ENCODE results near the gene BCL7B. TPM values are rescaled to one million over a fixed set of nuclear protein-coding genes. Genes with fewer than 3 reads are reported as not detected.
"Not testable (repeated sequence)": the region's sequence is repeated elsewhere in the genome, so short reads cannot be mapped to it uniquely, and the experiment has no call there.

BCL7B gene
- polyA plus RNA-seq, 4 donors, result 30.9 to 45.2 (median 37.6) TPM

DNA sequence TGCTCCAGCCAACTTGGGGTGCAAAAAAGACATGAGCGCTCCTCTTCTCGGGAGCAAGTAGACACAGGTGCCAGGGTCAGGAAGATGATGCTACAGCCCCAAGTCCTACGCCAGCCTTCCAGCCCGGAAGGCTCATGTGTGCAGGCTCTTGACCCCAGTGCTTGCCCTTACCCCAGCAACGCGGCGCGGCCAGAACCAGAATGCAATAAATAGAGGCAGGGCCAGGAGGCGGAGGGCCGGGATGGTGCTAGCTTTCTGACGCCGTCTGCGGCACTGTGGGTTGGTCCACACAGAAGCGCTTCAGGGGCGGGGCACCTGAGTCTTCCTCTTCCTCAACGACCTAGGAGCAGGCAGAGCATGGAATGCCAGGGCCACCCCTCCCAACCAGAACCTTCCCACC lies 20.4 kb downstream of the BCL7B start:
- no peak for DNase-seq (ENCODE audit: low read depth in 4 of 4, low spot score in 3 of 4)

DNA sequence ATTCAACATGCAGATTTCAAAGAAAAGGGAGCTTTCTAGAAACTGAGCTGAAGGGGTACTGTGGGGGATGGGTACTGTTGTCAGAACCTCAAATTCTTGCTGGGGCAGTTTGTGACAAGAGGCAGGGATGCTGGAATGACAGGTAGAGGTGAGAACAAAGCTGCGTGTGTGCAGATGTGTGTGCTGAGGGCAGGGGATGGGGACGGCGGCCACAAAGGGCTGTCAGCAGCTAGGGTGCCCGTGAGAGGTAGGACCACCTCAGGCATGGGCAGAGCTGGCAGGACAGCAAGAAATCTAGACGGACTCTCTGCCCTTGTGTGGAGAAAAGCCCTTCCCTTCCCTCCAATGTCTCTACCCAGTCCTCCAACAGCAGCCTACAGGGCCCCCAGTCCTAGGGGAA lies 21.0 kb downstream of the BCL7B start:
- no peak for DNase-seq (ENCODE audit: low read depth in 4 of 4, low spot score in 3 of 4)

GRCh38 chr7:73535918-73536317 lies 21.6 kb downstream of the BCL7B start:
- DNase-seq (ENCODE audit: low read depth in 4 of 4, low spot score in 3 of 4), result not testable (repeated sequence)

GRCh38 chr7:73533742-73534141 lies 23.7 kb downstream of the BCL7B start:
- DNase-seq (ENCODE audit: low read depth in 4 of 4, low spot score in 3 of 4), result no peak

GRCh38 chr7:73532224-73532623 lies 25.3 kb downstream of the BCL7B start:
- no peak for DNase-seq (ENCODE audit: low read depth in 4 of 4, low spot score in 3 of 4)

DNA sequence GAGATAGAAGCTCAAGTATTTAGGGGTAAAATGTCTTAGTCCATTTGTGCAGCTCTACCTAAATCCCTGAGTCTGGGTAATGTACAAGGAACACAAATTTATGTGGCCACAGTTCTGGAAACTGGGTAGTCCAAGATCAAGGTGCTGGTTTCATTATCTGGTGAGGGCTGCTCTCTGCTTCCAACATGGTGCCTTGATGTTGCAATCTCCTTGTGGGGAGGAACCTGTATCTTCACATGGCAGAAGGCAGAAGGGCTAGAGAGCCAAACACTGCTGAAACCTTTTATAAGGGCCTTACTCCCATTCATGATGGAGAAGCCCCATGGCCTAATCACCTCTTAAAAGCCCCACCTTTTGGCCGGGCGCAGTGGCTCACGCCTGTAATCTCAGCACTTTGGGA lies 26.7 kb downstream of the BCL7B start:
- DNase-seq (ENCODE audit: low read depth in 4 of 4, low spot score in 3 of 4), result no peak

GRCh38 chr7:73526896-73527821 lies 30.3 kb downstream of the BCL7B start:
- no peak for DNase-seq (ENCODE audit: low read depth in 4 of 4, low spot score in 3 of 4)

- not testable (repeated sequence) for DNase-seq (ENCODE audit: low read depth in 4 of 4, low spot score in 3 of 4)
These were observed 31.4 kb downstream of the BCL7B start for GRCh38 chr7:73526158-73526494.

- peak; percentile 94 to 95 (median 94) for DNase-seq (ENCODE audit: low read depth in 4 of 4, low spot score in 3 of 4)
These were observed 35.2 kb downstream of the BCL7B start, which contains the start of gene BAZ1B for GRCh38 chr7:73522105-73522872. Gene BAZ1B, minus strand, starts transcription at chr7:73522293. Its CDS starts 360 bp downstream, at chr7:73521933.

GRCh38 chr7:73521636-73522104 lies 35.8 kb downstream of the BCL7B start:
- peak in 2 of 4 donors; percentile 1 to 10 for DNase-seq (ENCODE audit: low read depth in 4 of 4, low spot score in 3 of 4)

- DNase-seq (ENCODE audit: low read depth in 4 of 4, low spot score in 3 of 4), result peak in 1 of 4 donors; percentile 18
These were observed 36.5 kb downstream of the BCL7B start for GRCh38 chr7:73520673-73521635.

DNA sequence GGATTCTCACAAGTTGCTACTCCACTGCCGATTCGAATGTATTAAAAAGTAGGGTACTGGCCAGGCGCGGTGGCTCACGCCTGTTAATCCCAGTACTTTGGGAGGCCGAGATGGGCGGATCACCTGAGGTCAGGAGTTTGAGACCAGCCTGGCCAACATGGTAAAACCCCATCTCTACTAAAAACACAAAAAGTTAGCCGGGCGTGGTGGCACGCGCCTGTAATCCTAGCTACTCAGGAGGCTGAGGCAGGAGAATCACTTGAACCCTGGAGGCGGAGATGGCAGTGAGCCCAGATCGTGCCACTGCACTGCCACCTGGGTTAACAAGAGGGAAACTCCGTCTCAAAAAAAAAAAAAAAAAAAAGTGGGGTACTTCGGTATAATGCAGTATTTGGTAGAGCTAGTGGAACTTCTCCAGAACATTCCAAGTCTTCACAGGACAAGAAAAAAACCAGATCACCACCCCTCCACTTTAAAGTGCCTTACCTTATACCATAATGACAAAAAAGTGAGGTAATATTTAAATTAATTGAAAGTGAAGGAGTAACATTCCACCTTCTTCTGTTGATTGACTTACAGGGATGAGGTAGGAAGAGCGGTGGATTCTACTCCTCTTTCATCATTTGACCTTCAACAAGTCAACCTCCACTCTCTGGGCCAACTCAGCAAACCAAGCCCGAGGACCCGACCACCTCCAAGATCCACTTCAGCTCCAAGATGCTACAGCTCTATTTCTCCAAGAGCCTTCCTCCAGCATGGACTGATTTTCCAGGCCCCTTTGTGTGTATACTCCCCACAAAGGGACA lies 37.4 kb downstream of the BCL7B start:
- DNase-seq (ENCODE audit: low read depth in 4 of 4, low spot score in 3 of 4), result no peak

DNA sequence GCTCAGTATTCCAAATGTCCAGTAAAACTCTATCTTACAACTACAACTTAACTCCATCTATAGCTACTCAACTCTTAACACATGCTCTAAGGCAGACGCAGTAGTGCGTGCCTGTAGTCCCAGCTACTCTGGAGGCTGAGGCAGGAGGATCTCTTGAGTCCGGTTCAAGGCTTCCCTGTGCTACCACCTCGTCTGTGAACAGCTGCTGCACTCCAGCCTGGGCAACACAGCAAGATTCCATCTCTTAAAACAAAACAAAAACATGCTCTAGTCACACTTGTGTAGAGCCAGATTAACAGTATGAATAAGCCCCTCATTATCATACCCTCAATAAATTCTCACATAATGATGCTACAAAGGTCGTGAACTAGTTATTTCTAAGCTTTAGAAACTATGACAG lies 39.0 kb downstream of the BCL7B start:
- DNase-seq (ENCODE audit: low read depth in 4 of 4, low spot score in 3 of 4), result no peak

DNA sequence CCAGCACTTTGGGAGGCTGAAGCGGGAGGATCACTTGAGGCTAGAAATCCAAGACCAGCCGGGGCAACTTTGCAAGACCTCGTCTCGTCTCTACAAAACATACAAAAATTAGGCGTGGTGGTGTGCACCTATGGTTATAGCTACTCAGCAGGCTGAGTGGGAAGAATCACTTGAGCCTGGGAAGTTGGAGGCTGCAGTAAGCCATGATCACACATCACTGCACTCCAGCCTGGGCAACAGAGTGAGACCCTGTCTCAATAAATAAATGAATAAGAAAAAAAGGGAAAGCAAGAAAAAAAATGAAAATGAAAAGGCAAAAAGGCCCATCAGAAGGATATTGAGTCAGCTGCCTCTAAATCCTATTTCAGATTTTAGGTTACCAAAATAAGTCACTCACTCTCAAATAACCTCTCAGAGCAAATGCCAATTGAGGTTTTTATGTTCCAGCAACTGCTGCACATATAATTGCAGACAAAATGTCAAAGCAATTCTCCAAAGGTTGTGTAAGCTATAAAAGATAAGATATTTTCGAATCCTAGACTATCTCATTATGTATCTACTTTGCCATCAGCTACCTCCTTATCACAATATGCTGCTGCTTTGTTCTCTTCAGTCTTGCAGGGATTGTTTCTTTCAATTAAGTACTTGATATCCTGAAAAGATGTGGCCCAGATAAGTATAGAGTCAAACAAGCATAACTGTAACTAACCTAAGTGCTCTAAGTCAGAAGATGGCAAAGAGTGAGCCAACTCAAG lies 40.1 kb downstream of the BCL7B start:
- DNase-seq (ENCODE audit: low read depth in 4 of 4, low spot score in 3 of 4), result no peak

GRCh38 chr7:73515178-73515577 lies 42.3 kb downstream of the BCL7B start:
- DNase-seq (ENCODE audit: low read depth in 4 of 4, low spot score in 3 of 4), result no peak

GRCh38 chr7:73512018-73512780 lies 45.3 kb downstream of the BCL7B start:
- DNase-seq (ENCODE audit: low read depth in 4 of 4, low spot score in 3 of 4), result no peak

- DNase-seq (ENCODE audit: low read depth in 4 of 4, low spot score in 3 of 4), result peak in 3 of 4 donors; percentile 6 to 14 (median 14)
These were observed 48.0 kb downstream of the BCL7B start for GRCh38 chr7:73509463-73509862.

DNA sequence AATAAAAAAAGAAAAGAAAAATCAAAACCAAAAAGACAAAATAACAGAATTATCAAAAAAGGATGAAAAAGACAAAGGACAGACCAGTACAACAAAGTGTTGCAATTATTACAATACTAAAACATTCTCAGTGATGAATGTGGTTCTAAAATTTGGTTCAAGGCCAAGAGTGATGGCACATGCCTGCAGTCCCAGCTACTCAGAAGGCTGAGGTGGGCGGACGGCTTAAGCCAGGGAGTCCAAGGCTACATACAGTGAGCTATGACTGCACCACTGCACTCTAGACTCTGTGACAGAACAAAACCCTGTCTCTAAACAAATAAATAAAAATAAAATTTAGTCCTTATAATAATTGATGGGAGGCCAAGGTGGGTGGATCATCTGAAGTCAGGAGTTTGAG lies 49.9 kb downstream of the BCL7B start:
- DNase-seq (ENCODE audit: low read depth in 4 of 4, low spot score in 3 of 4), result no peak
